ENCODE results near the gene SBK2.
"Not testable (repeated sequence)": the region's sequence is repeated elsewhere in the genome, so short reads cannot be mapped to it uniquely, and the experiment has no call there.

The SBK2 gene

DNA sequence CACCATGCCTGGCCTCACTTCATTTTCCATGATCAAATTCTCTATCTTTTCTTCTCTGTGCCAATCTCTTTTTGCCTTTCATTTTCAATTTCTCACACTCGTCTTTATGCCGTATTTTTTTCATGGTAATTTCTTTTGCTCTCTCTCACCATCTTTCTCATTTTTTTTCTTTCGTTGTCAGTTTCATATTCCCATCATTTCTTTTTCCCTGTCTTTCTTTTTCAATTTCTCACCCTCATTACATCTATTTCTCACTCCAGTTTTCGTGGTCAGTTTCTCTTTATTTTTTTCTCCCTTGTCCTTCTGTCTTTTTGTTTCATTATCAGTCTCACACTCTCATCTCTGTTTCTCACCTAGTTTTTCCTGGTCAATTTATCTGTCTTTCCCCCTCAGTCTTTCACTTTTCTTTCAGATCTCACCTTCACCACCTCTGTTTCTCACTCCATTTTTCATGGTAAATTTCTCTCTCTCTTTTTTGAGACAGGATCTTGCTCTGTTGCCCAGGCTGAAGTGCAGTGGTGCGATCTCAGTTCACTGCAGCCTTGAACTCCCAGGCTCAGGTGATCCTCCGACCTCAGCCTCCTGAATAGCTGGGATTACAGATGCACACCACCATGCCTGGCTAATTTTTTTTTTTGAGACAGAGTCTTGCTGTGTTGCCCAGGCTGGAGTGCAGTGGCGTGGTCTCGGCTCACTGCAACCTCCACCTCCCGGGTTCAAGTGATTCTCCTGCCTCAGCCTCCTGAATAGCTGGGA is 34.6 kb downstream of the SBK2 start:
- DNase-seq (ENCODE audit: low read depth in 2 of 2, low spot score in 1 of 2): no peak

DNA sequence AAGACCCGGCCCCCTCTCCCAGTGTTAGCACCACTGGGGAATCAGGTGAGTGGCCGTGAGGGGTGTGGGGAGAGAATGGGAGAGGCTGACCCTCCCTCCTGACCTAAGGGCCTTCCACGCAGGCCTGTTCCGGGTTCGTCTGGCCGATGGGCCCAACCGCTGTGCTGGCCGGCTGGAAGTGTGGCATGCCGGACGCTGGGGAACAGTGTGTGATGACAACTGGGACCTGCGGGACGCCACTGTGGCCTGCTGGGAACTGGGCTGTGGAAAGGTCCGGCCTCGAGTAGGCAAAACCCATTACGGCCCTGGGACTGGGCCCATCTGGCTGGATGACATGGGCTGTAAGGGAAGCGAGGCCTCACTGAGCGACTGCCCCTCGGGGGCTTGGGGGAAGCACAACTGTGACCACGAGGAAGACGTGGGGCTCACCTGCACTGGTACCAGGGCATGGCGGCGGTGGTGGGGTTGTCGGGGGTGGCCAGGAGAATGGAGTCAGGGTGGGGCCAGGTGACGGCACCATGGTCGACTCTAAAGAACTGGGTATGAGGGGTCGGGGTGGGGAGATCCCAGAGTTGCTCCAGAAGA is 36.5 kb downstream of the SBK2 start:
- DNase-seq (ENCODE audit: low read depth in 2 of 2, low spot score in 1 of 2): no peak

DNA sequence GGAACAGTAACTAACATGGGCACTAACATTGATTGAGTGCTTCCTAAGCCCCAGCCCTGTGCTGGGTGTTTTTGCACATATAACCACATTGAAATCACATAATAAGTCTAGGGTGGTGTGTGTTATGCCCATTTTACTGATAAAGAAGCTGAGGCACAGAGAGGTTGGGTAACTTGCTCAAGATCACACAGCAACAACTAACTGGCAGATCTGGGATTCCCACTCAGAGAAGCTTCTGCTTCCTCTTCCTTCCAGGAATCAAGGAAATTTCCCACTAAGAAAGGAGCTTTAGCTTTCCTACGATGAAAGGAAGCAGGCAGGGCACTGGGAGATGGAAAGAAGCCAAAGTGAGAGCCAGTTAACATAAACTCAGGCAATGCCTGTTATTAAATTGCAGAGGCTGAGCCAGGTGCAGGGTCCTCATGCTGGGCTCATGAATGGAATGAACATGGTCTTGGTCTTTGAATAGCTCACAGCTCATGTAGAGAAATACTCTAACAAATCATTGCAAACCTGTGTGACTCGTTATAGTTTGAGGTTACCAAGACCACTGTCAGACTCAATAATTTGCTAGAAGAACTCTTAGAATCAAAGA is 38.6 kb downstream of the SBK2 start:
- DNase-seq (ENCODE audit: low read depth in 2 of 2, low spot score in 1 of 2): no peak

DNA sequence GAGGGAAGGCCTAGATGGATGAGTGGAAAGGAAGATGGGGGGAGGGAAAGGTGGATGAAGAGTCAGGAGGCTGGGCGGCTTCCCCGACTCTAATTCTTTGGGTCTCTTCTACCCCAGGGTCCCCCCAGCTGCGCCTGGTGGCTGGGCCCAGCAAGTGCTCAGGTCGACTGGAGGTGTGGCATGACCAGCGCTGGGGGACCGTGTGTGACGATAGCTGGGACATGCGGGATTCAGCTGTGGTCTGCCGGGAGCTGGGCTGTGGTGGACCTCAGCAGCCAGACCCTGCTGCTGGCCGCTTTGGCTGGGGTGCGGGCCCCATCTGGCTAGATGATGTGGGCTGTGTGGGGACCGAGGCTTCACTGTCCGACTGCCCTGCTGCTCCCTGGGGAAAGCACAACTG is 39.2 kb downstream of the SBK2 start:
- DNase-seq (ENCODE audit: low read depth in 2 of 2, low spot score in 1 of 2): no peak

DNA sequence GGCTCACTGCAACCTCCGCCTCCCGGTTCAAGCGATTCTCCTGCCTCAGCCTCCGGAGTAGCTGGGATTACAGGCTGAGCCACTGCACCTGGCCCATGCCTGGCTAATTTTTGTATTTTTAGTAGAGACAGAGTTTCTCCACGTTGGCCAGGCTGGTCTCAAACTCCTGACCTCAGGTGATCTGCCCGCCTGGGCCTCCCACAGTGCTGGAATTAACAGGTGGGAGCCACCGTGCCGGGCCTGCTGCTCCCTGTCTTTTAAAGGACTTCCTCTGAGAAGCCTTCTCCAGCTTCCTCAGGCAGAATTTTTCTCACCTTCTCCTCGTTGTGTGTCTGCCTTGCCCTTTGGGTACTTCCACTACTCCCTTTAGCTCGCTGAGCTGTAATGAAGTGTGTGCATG is 40.1 kb downstream of the SBK2 start:
- DNase-seq (ENCODE audit: low read depth in 2 of 2, low spot score in 1 of 2): not testable (repeated sequence)

DNA sequence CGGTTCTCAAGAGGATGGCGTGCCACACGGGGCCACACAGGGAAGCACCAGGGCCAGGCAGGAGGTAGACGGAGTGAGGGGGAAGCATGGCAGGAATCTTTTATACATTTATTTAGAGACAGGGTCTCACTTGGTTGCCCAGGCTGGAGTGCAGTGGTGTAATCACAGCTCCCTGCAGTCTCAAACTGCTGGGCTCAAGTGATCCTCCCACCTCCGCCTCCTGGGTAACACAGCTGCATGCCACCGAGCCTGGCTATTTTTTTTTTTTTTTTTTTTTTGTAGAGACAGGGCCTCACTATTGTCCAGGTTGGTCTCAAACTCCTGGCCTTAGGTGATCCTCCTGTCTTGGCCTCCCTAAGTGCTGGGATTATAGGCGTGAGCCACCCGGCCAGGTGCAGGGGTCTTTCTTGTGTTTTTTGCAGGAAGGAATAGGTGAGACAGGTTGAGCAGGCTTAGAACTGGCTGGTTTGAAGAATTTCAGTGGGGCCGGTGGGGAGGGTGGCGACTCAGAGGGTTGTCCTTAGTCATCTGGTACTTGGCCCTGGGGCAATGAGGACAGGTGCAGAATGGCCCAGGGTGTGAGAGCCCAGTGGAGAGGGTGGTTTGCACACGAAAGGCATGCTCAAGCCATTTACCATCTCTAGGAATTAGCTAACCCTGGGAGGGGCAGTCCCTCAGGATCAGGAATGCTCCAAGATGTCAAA is 41.1 kb downstream of the SBK2 start:
- DNase-seq (ENCODE audit: low read depth in 2 of 2, low spot score in 1 of 2): no peak

DNA sequence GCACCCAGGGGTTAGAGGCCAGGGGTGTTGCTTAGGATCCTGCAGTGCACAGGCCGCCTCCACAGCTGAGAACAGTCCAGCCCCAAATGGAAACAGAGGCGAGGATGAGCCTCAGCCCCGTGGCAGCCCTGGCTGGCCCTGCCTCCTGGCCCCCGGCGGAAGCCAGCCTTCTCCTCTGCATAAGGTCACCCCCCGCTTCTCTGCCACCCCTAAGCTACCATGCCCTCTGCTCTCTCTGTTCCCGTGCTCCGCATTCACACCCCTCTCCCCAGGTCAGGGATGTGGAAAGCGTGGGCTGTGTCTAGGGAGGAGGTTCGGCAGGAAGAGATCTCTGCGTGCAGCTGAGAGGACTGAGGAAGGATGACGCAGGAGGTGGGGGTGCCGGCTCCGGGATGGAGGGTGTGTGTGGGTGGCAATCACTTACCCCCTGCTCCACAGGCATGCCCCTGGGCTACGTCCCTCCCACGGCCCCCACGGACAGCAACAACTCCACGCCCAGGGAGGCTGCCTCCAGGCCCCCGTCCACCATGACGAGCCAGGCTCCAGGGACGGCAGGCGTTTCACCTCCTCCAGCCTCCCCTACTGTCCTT is 42.7 kb downstream of the SBK2 start:
- no peak for DNase-seq (ENCODE audit: low read depth in 2 of 2, low spot score in 1 of 2)

DNA sequence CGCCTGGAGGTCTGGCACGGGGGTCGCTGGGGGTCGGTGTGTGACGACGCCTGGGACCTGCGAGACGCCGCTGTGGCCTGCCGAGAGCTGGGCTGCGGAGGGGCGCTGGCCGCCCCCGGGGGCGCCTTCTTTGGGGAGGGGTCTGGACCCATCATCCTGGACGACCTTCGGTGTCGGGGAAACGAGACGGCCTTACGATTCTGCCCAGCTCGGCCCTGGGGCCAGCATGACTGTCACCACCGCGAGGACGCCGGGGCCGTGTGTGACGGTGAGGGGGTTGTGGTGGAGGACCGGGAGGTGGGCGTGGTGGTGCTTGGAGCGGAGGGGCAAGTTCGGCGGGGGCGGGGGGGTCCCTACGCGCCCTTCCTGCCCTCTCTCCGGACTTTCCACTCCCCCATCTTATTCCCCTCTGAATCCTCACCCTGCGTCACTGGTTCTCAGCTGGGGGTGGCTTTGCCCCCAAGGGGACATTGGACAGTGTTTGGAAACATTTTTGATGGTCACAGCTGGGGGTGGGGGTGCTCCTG is 43.2 kb downstream of the SBK2 start:
- DNase-seq (ENCODE audit: low read depth in 2 of 2, low spot score in 1 of 2): no peak

DNA sequence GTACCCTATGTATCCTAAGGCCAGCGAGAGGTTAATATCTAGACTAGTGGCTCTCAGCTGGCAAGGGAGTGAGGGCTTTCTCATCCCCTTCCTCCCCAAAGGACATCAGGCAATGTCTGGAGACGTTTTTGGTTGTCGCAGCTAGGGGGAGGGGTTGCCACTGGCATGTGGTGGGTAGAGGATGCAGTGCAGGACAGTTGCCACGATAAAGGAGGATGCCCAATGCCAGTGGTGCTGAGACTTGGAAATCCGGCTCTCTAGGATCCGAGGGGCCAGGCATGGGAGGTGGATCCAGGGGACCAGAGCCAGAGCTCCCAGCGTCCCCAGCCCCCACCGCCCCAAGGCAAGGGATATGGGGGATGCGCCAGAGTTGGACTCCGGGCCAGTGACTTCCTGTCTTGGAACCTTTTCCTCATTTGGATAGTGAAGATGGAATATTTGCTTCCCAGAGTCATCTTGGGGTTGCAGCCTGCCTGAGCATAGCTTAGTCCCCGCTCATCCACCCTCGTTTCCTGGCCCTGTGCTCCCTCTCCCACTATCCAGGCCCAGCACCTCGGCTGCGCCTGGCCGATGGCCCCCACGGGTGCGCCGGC is 43.8 kb downstream of the SBK2 start:
- DNase-seq (ENCODE audit: low read depth in 2 of 2, low spot score in 1 of 2): no peak

DNA sequence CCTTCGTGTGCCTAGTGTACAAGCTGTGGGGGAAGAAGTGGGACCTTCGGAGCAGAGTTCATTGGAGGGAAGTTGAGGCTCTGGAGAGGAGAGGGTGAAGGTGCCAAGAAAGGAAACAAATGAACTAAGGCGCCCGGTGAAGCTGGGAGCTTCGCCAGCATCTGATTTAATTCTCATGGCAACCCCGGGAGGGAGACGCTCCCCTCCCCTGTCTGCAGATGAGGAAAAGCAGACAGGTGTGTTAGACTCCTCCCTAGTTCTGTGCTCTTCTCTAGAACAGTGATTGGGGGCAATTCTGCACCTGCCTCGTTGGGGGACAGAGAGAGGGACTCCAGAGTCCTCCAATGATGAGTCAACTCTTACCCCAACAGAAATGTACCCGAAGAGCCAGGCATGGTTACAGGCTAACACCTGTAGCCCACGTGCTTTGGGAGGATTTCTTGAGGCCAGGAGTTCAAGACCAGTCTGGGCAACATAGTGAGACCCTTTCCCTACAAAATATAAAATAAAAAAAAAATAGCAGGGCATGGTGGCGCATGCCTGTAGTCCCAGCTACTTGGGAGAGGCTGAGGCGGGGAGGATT is 44.5 kb downstream of the SBK2 start:
- DNase-seq (ENCODE audit: low read depth in 2 of 2, low spot score in 1 of 2): no peak

DNA sequence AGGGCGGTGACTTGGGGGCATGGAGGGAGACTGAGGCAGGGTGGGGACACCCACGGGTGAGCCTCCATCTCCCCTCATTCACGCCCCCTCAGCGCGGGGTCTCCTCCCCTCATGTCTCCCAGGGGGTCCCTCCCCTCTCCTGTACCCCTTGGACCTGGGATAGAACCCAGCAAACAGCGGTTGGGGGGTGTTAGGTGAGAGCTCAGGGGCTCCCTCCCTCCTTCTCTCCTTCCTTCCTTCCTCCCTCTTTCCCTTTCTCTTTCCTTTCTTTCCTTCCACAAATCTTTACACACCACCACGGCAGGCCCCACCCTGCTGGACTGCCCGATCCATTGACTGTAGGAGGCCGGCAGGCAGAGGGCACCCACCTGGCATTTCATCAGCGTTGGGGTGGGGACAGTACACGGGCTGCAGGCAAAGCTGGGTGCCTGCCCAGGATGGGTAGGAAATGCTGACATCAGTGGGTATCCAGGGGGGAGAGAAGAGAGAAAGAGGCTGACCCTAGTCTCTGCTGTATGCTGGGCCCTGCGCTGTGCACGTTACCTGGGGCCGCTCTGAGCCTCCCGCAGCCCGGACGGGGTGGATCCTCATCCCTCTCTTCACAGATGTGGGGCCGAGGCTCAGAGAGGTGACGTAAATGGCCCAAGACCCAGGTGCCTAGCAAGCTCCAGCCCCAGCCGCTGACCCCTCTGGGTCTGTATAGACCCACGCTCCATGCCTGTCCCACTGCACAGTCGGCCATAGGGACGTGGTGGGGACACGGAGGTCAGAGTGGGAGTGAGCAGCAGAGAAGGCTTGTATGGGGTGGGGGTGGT is 45.2 kb downstream of the SBK2 start:
- no peak for DNase-seq (ENCODE audit: low read depth in 2 of 2, low spot score in 1 of 2)

DNA sequence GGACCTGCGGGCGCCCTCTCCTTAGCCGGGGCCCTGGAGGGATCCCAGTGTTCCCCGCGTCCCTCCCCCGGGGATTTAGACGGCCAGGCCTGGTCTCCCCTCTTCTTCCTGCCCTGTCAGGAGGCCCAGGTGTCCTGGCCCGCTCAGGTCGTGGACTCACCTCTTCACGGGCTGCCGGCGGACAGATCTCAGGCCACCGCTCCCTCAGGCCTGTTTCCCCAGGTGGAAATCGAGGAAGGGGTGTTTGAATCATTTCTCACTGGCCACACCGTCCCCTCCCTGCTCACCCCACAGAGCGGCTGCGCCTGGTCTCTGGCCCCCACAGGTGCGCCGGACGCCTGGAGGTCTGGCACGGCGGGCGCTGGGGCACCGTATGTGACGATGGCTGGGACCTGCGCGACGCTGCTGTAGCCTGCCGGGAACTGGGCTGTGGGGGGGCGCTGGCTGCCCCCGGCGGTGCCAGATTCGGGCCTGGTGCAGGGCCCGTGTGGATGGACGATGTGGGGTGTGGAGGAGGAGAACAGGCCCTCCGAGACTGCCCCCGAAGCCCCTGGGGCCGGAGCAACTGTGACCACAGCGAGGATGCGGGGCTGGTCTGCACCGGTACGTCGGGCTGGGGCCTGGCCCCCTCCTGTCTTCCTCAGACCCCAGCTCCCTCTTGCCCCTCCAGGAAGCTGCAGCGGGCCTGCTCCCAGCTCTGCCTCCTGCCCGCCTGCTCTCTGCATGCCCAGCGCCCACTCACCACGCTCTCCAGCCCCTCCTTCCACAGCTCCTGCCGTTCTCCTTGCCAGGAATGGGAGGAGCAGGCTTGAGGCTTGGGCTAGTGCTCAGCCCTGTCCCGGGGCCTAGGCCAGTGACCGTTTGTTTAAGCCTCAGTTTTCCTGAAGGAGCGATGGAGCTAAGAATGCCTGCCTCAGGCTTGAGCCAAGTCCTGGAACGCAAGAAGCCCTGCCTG is 46.2 kb downstream of the SBK2 start:
- no peak for DNase-seq (ENCODE audit: low read depth in 2 of 2, low spot score in 1 of 2)

DNA sequence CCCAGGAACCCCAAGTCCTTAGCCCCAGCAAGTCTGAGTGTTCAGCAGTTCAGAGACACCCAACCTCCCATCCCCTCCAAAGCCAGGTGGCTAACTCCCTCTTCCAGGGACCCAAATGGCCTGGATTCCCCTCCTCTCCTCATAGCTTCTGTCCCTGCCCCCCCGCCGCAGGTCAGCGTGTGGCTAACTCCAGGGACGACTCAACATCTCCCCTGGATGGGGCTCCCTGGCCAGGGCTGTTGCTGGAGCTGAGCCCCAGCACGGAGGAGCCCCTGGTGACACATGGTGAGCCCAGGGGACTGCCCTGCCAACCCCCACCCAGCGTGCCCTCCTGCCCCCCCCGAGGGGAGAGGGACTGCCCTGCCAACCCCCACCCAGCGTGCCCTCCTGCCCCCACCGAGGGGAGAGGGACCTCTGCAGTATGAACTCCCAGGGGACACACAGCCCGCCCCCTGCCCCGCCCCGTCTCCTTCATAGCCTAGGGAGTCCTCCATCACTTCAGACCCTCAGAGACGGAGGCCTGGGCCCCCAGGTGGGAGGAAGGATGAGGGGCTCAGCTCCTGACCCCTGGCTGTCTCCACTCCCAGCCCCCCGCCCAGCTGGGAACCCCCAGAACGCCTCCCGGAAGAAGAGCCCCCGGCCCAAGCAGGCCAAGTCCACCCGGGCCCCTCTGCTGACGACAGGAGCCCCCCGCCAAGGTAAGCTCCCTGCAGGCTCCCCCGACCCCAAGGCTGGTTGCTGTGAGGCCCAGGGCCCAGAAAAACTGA is 47.0 kb downstream of the SBK2 start:
- DNase-seq (ENCODE audit: low read depth in 2 of 2, low spot score in 1 of 2): no peak

DNA sequence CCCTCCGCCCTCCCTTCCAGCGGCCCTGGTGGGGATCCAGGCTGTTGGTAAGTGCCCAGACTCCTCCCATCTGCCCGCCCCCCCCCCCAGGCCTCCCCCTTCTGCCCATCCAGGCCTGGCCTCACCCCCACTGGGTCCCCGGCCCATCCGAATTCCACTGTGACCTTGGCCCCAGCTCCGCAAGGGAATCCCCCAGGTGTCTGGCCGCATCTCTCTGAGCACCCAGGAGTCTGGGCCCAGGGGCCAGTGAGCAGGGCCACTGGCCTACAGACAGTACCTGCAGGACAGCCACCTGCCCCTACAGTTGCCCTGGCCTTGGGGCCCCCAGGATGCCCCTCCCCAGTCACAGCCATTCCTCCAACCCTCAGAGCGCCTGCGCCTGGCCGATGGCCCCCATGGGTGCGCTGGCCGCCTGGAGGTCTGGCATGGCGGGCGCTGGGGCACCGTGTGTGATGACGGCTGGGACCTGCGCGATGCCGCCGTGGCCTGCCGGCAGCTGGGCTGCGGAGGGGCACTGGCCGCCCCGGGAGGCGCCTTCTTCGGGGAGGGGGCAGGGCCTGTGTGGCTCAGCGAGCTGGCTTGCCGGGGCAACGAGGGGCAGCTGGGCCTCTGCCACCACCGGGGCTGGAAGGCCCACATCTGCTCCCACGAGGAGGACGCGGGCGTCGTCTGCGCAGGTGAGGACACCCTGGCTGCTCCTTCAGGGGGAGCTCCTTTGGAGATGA is 47.8 kb downstream of the SBK2 start:
- no peak for DNase-seq (ENCODE audit: low read depth in 2 of 2, low spot score in 1 of 2)

DNA sequence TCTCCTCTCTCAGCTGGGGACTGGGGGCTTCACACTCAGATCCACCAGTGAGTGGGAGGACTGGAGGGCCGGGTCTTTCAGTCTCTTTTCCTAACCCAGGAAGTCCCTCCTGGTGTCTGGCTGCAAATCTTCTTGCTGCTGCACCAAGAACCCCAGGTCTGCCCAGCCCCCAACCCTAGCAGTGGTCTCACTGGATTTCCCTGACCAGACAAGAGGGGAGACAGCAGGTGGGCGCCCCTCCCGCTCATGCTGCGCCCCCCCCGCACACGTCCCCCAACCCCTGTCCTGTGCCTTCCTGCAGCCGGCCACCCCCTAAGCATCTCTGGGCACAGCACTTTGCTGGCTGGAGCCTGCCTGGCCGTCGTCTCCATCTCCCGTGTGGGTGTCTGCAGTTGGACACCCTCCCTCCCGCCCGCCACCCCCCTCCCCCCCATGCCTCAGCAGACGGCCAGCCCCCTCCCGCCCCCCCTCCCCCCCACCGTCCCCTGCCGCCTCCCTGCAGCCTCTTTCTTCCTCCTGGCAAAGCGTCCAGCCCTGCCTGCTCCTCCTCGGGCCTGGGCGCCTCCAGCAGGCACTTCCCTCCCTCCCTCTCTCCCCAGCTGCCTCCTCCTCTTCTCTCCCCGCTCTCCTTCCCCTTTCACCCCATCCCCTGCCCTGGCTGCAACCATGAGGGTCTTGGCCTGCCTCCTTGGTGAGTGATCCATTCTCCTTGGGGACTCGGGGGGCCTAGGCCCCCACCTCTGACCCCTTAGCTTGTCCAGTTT is 48.8 kb downstream of the SBK2 start, which contains the start of gene SSC5D:
TSS of gene SSC5D (plus strand) at position 513 of the 764 bp plus-strand sequence. CDS start at position 667, 154 bp downstream.
- no peak for DNase-seq (ENCODE audit: low read depth in 2 of 2, low spot score in 1 of 2)
